ENCODE results near the gene ADAM17. TPM values are rescaled to one million over a fixed set of nuclear protein-coding genes. Genes with fewer than 3 reads are reported as not detected.

The ADAM17 gene
- total and polyA plus RNA-seq, 4 donors: 3.3 to 14.1 (median 7.9) TPM

- no peaks in the 10 kb centered on the region for H3K9me3 ChIP-seq (ENCODE audit: control insufficient read depth in 4 of 4, low read length in 3 of 4)
- no peak for TF ChIP-seq JUND (IDR thresholded peaks at IDR 0.05)
- no peak for TF ChIP-seq RAD21 (IDR thresholded peaks at IDR 0.05)
- no peak for TF ChIP-seq ATF3 (IDR thresholded peaks at IDR 0.05)
- no peak for TF ChIP-seq EGR1 (IDR thresholded peaks at IDR 0.05; ENCODE audit: low read depth in 2 of 2)
- TF ChIP-seq HNF4G (IDR thresholded peaks at IDR 0.05): no peak
- TF ChIP-seq CTCF (IDR thresholded peaks at IDR 0.05; ENCODE audit: low read depth, low read length, missing input control): no peak
- TF ChIP-seq NR2F2 (IDR thresholded peaks at IDR 0.05): no peak
- TF ChIP-seq MAX (IDR thresholded peaks at IDR 0.05): no peak
- no peak for TF ChIP-seq HNF4A (conservative IDR thresholded peaks at IDR 0.05)
- no peak for TF ChIP-seq REST (IDR thresholded peaks at IDR 0.05)
- TF ChIP-seq FOXA2 (IDR thresholded peaks at IDR 0.05): no peak
- WGBS: 96% methylated on average over 1 of the region's 1 CpG
- H3K27me3 ChIP-seq (ENCODE audit: control insufficient read depth in 4 of 4, insufficient read depth in 4 of 4, low read length in 3 of 4): no peaks in the 10 kb centered on the region
- no peaks in the 10 kb centered on the region for H3K4me1 ChIP-seq (ENCODE audit: control insufficient read depth in 4 of 4, insufficient read depth in 4 of 4, low read length in 3 of 4)
- no peak for DNase-seq (ENCODE audit: low spot score)
- no peak overlapping the region for H3K4me3 ChIP-seq (ENCODE audit: low read depth in 1 of 3, low read length in 3 of 3)
- H3K36me3 ChIP-seq (ENCODE audit: control insufficient read depth in 4 of 4, insufficient read depth in 3 of 4, low read depth in 1 of 4, low read length in 3 of 4): no peaks in the 10 kb centered on the region
- H3K9ac ChIP-seq (ENCODE audit: low read depth in 1 of 2, low read length in 2 of 2): no peak overlapping the region
- no peak overlapping the region for H3K27ac ChIP-seq (ENCODE audit: low read depth in 1 of 2, low read length in 2 of 2)
Observed at GRCh38 chr2:9573013-9573720, 17.5 kb upstream of the ADAM17 start.

GRCh38 chr2:9570182-9571060 is 14.8 kb upstream of the ADAM17 start:
- no peak overlapping the region for H3K4me3 ChIP-seq (ENCODE audit: low read depth in 1 of 3, low read length in 3 of 3)
- no peaks in the 10 kb centered on the region for H3K36me3 ChIP-seq (ENCODE audit: control insufficient read depth in 4 of 4, insufficient read depth in 3 of 4, low read depth in 1 of 4, low read length in 3 of 4)
- no peak overlapping the region for H3K9ac ChIP-seq (ENCODE audit: low read depth in 1 of 2, low read length in 2 of 2)
- 67% methylated on average over 4 of the region's 4 CpGs for WGBS
- H3K27me3 ChIP-seq (ENCODE audit: control insufficient read depth in 4 of 4, insufficient read depth in 4 of 4, low read length in 3 of 4): no peaks in the 10 kb centered on the region
- H3K27ac ChIP-seq (ENCODE audit: low read depth in 1 of 2, low read length in 2 of 2): no peak overlapping the region
- no peak for DNase-seq (ENCODE audit: low spot score)
- no peaks in the 10 kb centered on the region for H3K9me3 ChIP-seq (ENCODE audit: control insufficient read depth in 4 of 4, low read length in 3 of 4)
- no peak for TF ChIP-seq TAF1 (conservative IDR thresholded peaks at IDR 0.05)
- peak in 1 of 2 donors; percentile 6 for TF ChIP-seq RXRA (IDR thresholded peaks at IDR 0.05)
- TF ChIP-seq NR2F2 (IDR thresholded peaks at IDR 0.05): peak; percentile 17
- peak; percentile 42 for TF ChIP-seq REST (IDR thresholded peaks at IDR 0.05)
- TF ChIP-seq SP1 (IDR thresholded peaks at IDR 0.05): no peak
- TF ChIP-seq HNF4A (conservative IDR thresholded peaks at IDR 0.05): no peak
- no peaks in the 10 kb centered on the region for H3K4me1 ChIP-seq (ENCODE audit: control insufficient read depth in 4 of 4, insufficient read depth in 4 of 4, low read length in 3 of 4)

Data from liver (tissue), 9 donors.